ENCODE measurements around the gene ESPN. TPM values are rescaled to one million over a fixed set of nuclear protein-coding genes. Genes with fewer than 3 reads are reported as not detected.
A peak's percentile ranks its signal among the peaks of the same experiment; 100 is the strongest.

The ESPN gene
- total RNA-seq, 1 donor from 2014 or later = 0.36 TPM

- DNase-seq (ENCODE audit: low spot score) = no peak
- Mint-ChIP-seq H3K4me3 (ENCODE audit: unreplicated experiment) (peak overlapping the region; percentile 96), H3K9me3 (ENCODE audit: unreplicated experiment) (no peaks in the 10 kb centered on the region), H3K36me3 (ENCODE audit: low read depth, unreplicated experiment) (peaks cover 21% of the 10 kb centered on the region), H3K4me1 (ENCODE audit: unreplicated experiment) (peaks cover 45% of the 10 kb centered on the region), H3K27ac (ENCODE audit: unreplicated experiment) (no peak overlapping the region), H3K27me3 (ENCODE audit: unreplicated experiment) (peaks cover 12% of the 10 kb centered on the region)
- TF ChIP-seq CTCF (IDR thresholded peaks at IDR 0.05; ENCODE audit: unreplicated experiment) = no peak
These were observed 58.6 kb downstream of the ESPN start for GRCh38 chr1:6483017-6483760.

GRCh38 chr1:6483761-6484117 is 59.2 kb downstream of the ESPN start:
- peaks cover 20% of the 10 kb centered on the region for H3K36me3 Mint-ChIP-seq (ENCODE audit: low read depth, unreplicated experiment)
- H3K4me1 Mint-ChIP-seq (ENCODE audit: unreplicated experiment) = peaks cover 47% of the 10 kb centered on the region
- H3K27me3 Mint-ChIP-seq (ENCODE audit: unreplicated experiment) = peaks cover 12% of the 10 kb centered on the region
- peak overlapping the region; percentile 89 for H3K27ac Mint-ChIP-seq (ENCODE audit: unreplicated experiment)
- no peaks in the 10 kb centered on the region for H3K9me3 Mint-ChIP-seq (ENCODE audit: unreplicated experiment)
- TF ChIP-seq CTCF (IDR thresholded peaks at IDR 0.05; ENCODE audit: unreplicated experiment) = no peak
- no peak for DNase-seq (ENCODE audit: low spot score)
- H3K4me3 Mint-ChIP-seq (ENCODE audit: unreplicated experiment) = peak overlapping the region; percentile 96

GRCh38 chr1:6484826-6485167 is 60.2 kb downstream of the ESPN start:
- DNase-seq (ENCODE audit: low spot score) = no peak
- no peaks in the 10 kb centered on the region for H3K9me3 Mint-ChIP-seq (ENCODE audit: unreplicated experiment)
- H3K4me1 Mint-ChIP-seq (ENCODE audit: unreplicated experiment) = peaks cover 45% of the 10 kb centered on the region
- TF ChIP-seq CTCF (IDR thresholded peaks at IDR 0.05; ENCODE audit: unreplicated experiment) = no peak
- peak overlapping the region; percentile 96 for H3K4me3 Mint-ChIP-seq (ENCODE audit: unreplicated experiment)
- peaks cover 17% of the 10 kb centered on the region for H3K36me3 Mint-ChIP-seq (ENCODE audit: low read depth, unreplicated experiment)
- peak overlapping the region; percentile 89 for H3K27ac Mint-ChIP-seq (ENCODE audit: unreplicated experiment)
- peaks cover 12% of the 10 kb centered on the region for H3K27me3 Mint-ChIP-seq (ENCODE audit: unreplicated experiment)

GRCh38 chr1:6485168-6486101 is 60.9 kb downstream of the ESPN start:
- peak overlapping the region; percentile 92 for H3K27ac Mint-ChIP-seq (ENCODE audit: unreplicated experiment)
- DNase-seq (ENCODE audit: low spot score) = peak; percentile 67
- peaks cover 12% of the 10 kb centered on the region for H3K27me3 Mint-ChIP-seq (ENCODE audit: unreplicated experiment)
- peaks cover 17% of the 10 kb centered on the region for H3K36me3 Mint-ChIP-seq (ENCODE audit: low read depth, unreplicated experiment)
- H3K4me1 Mint-ChIP-seq (ENCODE audit: unreplicated experiment) = peaks cover 45% of the 10 kb centered on the region
- no peak for TF ChIP-seq CTCF (IDR thresholded peaks at IDR 0.05; ENCODE audit: unreplicated experiment)
- H3K4me3 Mint-ChIP-seq (ENCODE audit: unreplicated experiment) = peak overlapping the region; percentile 86
- no peaks in the 10 kb centered on the region for H3K9me3 Mint-ChIP-seq (ENCODE audit: unreplicated experiment)
